DOHH2 (cell line): ENCODE data around the gene KIRREL2.
"Not testable (repeated sequence)": the region's sequence is repeated elsewhere in the genome, so short reads cannot be mapped to it uniquely, and the experiment has no call there.

Source experiments
- H3F3A ChIP-seq: fragments of 200-600 bp; sonication (generic), shearing (Covaris generic); 2 replicates; pipeline ENCODE4 v1.6.0; 2016; ENCODE audit warnings: antibody characterized with exemption, mild to moderate bottlenecking; ENCODE audit not compliant: control insufficient read depth, insufficient read depth
- H3K27ac ChIP-seq: fragments of 200-600 bp; sonication (generic); 2 replicates; pipeline ENCODE4 v1.5.1; 2014; ENCODE audit warnings: low read depth, mild to moderate bottlenecking, low read length, moderate library complexity
- H3K27me3 ChIP-seq: fragments of 200-600 bp; sonication (generic); 2 replicates; pipeline ENCODE4 v1.6.1; 2014; ENCODE audit warnings: mild to moderate bottlenecking, low read length, mixed read lengths; ENCODE audit not compliant: control insufficient read depth
- H3K36me3 ChIP-seq: fragments of 200-600 bp; sonication (generic); 2 replicates; pipeline ENCODE4 v1.6.1; 2014; ENCODE audit warnings: mild to moderate bottlenecking, low read length, moderate library complexity, mixed read lengths; ENCODE audit not compliant: control insufficient read depth
- H3K4me1 ChIP-seq: fragments of 200-600 bp; sonication (generic); 2 replicates; pipeline ENCODE4 v1.6.1; 2014; ENCODE audit warnings: mild to moderate bottlenecking, low read length, mixed read lengths; ENCODE audit not compliant: control insufficient read depth
- H3K4me2 ChIP-seq: fragments of 200-600 bp; sonication (generic); 2 replicates; pipeline ENCODE4 v1.6.0; 2014; ENCODE audit warnings: mild to moderate bottlenecking, low read length, moderate library complexity
- H3K4me3 ChIP-seq: fragments of 200-600 bp; sonication (generic); 2 replicates; pipeline ENCODE4 v1.5.1; 2014; ENCODE audit warnings: mild to moderate bottlenecking, low read length, mixed read lengths
- H3K79me2 ChIP-seq: fragments of 200-600 bp; sonication (generic); 2 replicates; pipeline ENCODE4 v1.6.1; 2014; ENCODE audit warnings: mild to moderate bottlenecking, low read length, mixed read lengths; ENCODE audit not compliant: control insufficient read depth
- H3K9me2 ChIP-seq: fragments of 200-600 bp; sonication (generic); replicated peaks from 2 replicates; pipeline ENCODE4 v1.6.1; 2014; ENCODE audit warnings: mild to moderate bottlenecking, low read length, mixed read lengths; ENCODE audit not compliant: control insufficient read depth
- H3K9me3 ChIP-seq: fragments of 200-600 bp; sonication (generic); 2 replicates; pipeline ENCODE4 v1.6.1; 2014; ENCODE audit warnings: antibody characterized with exemption, low read length, mixed read lengths; ENCODE audit not compliant: control insufficient read depth, insufficient read depth
- H4K20me1 ChIP-seq: fragments of 200-600 bp; sonication (generic); 2 replicates; pipeline ENCODE4 v1.6.0; 2014; ENCODE audit warnings: low read depth, mild to moderate bottlenecking, antibody characterized with exemption, low read length, moderate library complexity; ENCODE audit not compliant: control insufficient read depth, insufficient read depth
- EZH2phosphoT487 ChIP-seq: fragments of 200-600 bp; sonication (generic); IDR thresholded peaks from 2 replicates; pipeline ENCODE4 v1.6.1; 2017; ENCODE audit warnings: borderline replicate concordance, mild to moderate bottlenecking, antibody characterized with exemption, low read length, moderate library complexity, mixed read lengths
- TF ChIP-seq, protein P1 (sequence below): fragments of 200-600 bp; sonication (generic); IDR thresholded peaks from one replicate; pipeline ENCODE4 v1.5.1; 2014; ENCODE audit warnings: antibody characterized with exemption, mild to moderate bottlenecking, low read depth, low read length; ENCODE audit not compliant: poor library complexity, severe bottlenecking

The KIRREL2 gene

GRCh38 chr19:35868172-35868822 lies 11.6 kb downstream of the KIRREL2 start, which contains the start of gene APLP1:
TSS of gene APLP1 (plus strand) at chr19:35868574. CDS start at chr19:35868637, 63 bp downstream.
- Histone ChIP-seq H4K20me1 (no peaks in the 10 kb centered on the region), H3F3A (no peaks in the 10 kb centered on the region), H3K4me2 (peak within 1 kb of the TSS; percentile 73), H3K79me2 (no peaks in the 10 kb centered on the region), H3K27ac (peak within 1 kb of the TSS; percentile 53), H3K9me2 (no peaks in the 10 kb centered on the region), H3K36me3 (no peaks in the 10 kb centered on the region), H3K27me3 (0 out of 2 replicates have a peak, but pooled peaks cover 7% of the 10 kb centered on the region), H3K9me3 (no peaks in the 10 kb centered on the region), H3K4me3 (peak within 1 kb of the TSS; percentile 74), H3K4me1 (peaks cover 28% of the 10 kb centered on the region)
- no peak for TF ChIP-seq EZH2phosphoT487
- TF ChIP-seq, protein P1, sequence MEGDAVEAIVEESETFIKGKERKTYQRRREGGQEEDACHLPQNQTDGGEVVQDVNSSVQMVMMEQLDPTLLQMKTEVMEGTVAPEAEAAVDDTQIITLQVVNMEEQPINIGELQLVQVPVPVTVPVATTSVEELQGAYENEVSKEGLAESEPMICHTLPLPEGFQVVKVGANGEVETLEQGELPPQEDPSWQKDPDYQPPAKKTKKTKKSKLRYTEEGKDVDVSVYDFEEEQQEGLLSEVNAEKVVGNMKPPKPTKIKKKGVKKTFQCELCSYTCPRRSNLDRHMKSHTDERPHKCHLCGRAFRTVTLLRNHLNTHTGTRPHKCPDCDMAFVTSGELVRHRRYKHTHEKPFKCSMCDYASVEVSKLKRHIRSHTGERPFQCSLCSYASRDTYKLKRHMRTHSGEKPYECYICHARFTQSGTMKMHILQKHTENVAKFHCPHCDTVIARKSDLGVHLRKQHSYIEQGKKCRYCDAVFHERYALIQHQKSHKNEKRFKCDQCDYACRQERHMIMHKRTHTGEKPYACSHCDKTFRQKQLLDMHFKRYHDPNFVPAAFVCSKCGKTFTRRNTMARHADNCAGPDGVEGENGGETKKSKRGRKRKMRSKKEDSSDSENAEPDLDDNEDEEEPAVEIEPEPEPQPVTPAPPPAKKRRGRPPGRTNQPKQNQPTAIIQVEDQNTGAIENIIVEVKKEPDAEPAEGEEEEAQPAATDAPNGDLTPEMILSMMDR = no peak

- H3K27ac ChIP-seq = no peak overlapping the region
- peak overlapping the region; percentile 73 for H3K4me2 ChIP-seq
- no peaks in the 10 kb centered on the region for H3K9me3 ChIP-seq
- no peaks in the 10 kb centered on the region for H4K20me1 ChIP-seq
- peaks cover 28% of the 10 kb centered on the region for H3K4me1 ChIP-seq
- H3K79me2 ChIP-seq = no peaks in the 10 kb centered on the region
- no peaks in the 10 kb centered on the region for H3K9me2 ChIP-seq
- H3K27me3 ChIP-seq = 0 out of 2 replicates have a peak, but pooled peaks cover 7% of the 10 kb centered on the region
- H3K36me3 ChIP-seq = no peaks in the 10 kb centered on the region
- peak overlapping the region; percentile 74 for H3K4me3 ChIP-seq
- no peaks in the 10 kb centered on the region for H3F3A ChIP-seq
- TF ChIP-seq EZH2phosphoT487 = no peak
- TF ChIP-seq, protein P1 = no peak
These were observed 12.2 kb downstream of the KIRREL2 start for GRCh38 chr19:35868823-35869326.

DNA sequence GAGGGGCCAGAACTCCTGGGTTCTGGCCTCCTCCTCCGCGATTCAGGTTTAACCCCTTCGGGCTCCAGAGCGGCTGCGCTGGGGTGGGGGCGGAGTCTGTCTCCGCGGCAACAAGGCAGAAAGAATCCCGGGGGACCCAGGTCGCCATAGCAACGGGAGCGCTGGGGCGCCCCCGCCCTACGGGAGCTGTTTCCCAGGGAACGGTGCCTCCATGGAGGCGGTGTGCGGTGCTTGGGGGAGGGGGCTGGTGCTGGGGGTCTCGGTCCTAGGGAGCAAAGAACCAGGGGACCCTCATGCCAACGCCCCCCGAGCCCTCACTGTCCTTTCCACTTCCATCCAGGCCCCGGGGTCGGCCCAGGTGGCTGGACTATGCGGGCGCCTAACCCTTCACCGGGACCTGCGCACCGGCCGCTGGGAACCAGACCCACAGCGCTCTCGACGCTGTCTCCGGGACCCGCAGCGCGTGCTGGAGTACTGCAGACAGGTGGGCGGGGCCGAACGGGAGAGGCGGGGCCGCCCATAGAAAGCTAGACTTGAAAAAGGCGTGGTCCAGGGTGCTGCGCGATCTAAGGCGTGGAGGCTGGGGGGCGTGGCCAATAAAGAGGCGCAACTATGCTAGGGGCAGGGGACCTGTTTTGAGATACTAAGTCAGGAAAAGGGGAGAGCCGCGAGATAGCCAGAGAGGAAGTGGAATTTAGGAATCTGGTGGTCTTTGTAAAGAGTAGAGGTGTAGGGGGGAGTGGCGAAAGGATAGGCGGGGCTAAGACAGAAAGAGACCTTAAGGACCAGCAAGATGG lies 12.8 kb downstream of the KIRREL2 start:
- peak overlapping the region; percentile 53 for H3K27ac ChIP-seq
- no peaks in the 10 kb centered on the region for H3K9me3 ChIP-seq
- no peaks in the 10 kb centered on the region for H3K79me2 ChIP-seq
- peak overlapping the region; percentile 74 for H3K4me3 ChIP-seq
- peak overlapping the region; percentile 73 for H3K4me2 ChIP-seq
- no peaks in the 10 kb centered on the region for H3K9me2 ChIP-seq
- no peaks in the 10 kb centered on the region for H3K36me3 ChIP-seq
- TF ChIP-seq, protein P1 = no peak
- no peak for TF ChIP-seq EZH2phosphoT487
- 0 out of 2 replicates have a peak, but pooled peaks cover 7% of the 10 kb centered on the region for H3K27me3 ChIP-seq
- H4K20me1 ChIP-seq = no peaks in the 10 kb centered on the region
- no peaks in the 10 kb centered on the region for H3F3A ChIP-seq
- H3K4me1 ChIP-seq = peaks cover 28% of the 10 kb centered on the region

GRCh38 chr19:35870124-35870736 lies 13.5 kb downstream of the KIRREL2 start:
- H3F3A ChIP-seq, H3K9me3 ChIP-seq, H3K9me2 ChIP-seq, H3K79me2 ChIP-seq, H3K27me3 ChIP-seq, H3K36me3 ChIP-seq, H4K20me1 ChIP-seq: not testable (repeated sequence)
- Histone ChIP-seq H3K4me1 (peaks cover 28% of the 10 kb centered on the region), H3K27ac (peak overlapping the region; percentile 53), H3K4me3 (peak overlapping the region; percentile 74), H3K4me2 (peak overlapping the region; percentile 73)
